NCI-H446 treated with DMSO at 0.1 percent for 48 hours (cell line): ENCODE data around the gene RAG1.

Experiments
- DNase-seq: peaks from one replicate; lab custom pipeline; 2025; lab: John Stamatoyannopoulos, UW

Gene RAG1

DNA sequence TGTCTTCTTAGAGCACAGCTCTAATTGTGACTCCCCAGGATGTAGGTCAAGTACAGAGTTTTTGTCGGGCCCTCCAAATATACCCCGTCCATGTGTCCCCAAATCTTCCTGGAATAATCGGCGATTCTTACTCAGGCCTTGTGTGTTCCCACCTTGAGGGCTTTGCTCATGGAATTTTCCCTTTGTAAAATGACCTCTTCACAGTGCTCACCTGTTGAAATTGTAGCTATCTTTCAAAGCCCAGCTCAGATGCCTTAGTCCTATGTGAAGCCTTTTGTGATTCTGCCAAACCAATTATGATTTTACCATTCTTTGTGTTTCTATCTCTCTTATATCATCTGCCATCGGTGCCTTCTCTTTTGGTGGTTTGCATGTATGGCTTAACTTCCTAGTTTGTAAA lies 60.3 kb downstream of the RAG1 start:
- no peak for DNase-seq

- no peak for DNase-seq
Observed at GRCh38 chr11:36628765-36629244, 61.0 kb downstream of the RAG1 start.
